Right lobe of liver (tissue), 6 donors: ENCODE data around the gene RBBP7. TPM values are rescaled to one million over a fixed set of nuclear protein-coding genes. Genes with fewer than 3 reads are reported as not detected.

Experiments used
- ATAC-seq, 4 donors: fragments of 200-7000 bp; cut with Tn5 transposase; one replicate each; pipeline ENCODE4 v1.9.1; 2020; ENCODE audit warnings: mild to moderate bottlenecking in 4 of 4, moderate library complexity in 4 of 4
- DNase-seq, 3 donors: peaks; one replicate each; pipeline ENCODE4 v3.0.0-alpha.2; 2020
- H3K27ac ChIP-seq, 3 donors: fragments of 200-600 bp; one replicate each; pipeline ENCODE4 v1.8.0; 2022
- H3K27me3 ChIP-seq, 2 donors: fragments of 200-600 bp; one replicate each; pipeline ENCODE4 v1.8.0; 2022
- H3K36me3 ChIP-seq, 4 donors: fragments of 200-600 bp; sonication (generic) in 1 of 4; one replicate each; pipeline versions ENCODE4 v1.5.1 to v1.8.0; 2017 to 2022; ENCODE audit warnings: control low read depth in 1 of 4
- H3K4me1 ChIP-seq, 4 donors: fragments of 200-600 bp; sonication (generic) in 1 of 4; one replicate each; pipeline versions ENCODE4 v1.5.1 to v1.8.0; 2017 to 2022; ENCODE audit warnings: control low read depth in 1 of 4
- H3K4me3 ChIP-seq, 3 donors: fragments of 200-600 bp; one replicate each; pipeline ENCODE4 v1.8.0; 2022
- H3K9me3 ChIP-seq, 4 donors: fragments of 200-600 bp; sonication (generic) in 1 of 4; one replicate each; pipeline versions ENCODE4 v1.5.1 to v1.8.0; 2017 to 2022; ENCODE audit warnings: control low read depth in 1 of 4
- CTCF ChIP-seq, 4 donors: fragments of 200-600 bp in 3 of 4; fragments of 450-650 bp in 1 of 4; IDR thresholded peaks; one replicate each; pipeline versions ENCODE4 v1.5.1 to v1.8.0; 2016 to 2022; ENCODE audit warnings: antibody characterized with exemption in 4 of 4, mild to moderate bottlenecking in 2 of 4
- POLR2A ChIP-seq: fragments of 450-650 bp; IDR thresholded peaks from one replicate; pipeline ENCODE4 v1.6.1; 2017; ENCODE audit warnings: antibody characterized with exemption, mild to moderate bottlenecking
- WGBS: methylation state at CpG from one replicate; pipeline ENCODE4 v1.1.6; 2018; ENCODE audit warnings: low coverage, low lambda C conversion rate; ENCODE audit not compliant: insufficient coverage; ENCODE audit errors: missing lambda C conversion rate; 5-methylcytosine and 5-hydroxymethylcytosine counted together
- intact Hi-C, 2 donors: fragments of 100-400 bp; cut with DNase I; formaldehyde crosslinking; loops; one replicate each; pipeline versions ENCODE4 v1.11.2 to v1.14.1; 2022
- total RNA-seq, 6 experiments: library from RNA; depleted of rRNA in 2 of 6; stranded (reverse); fragments of >200 nt in 2 of 6; fragmentation: NEBNext Ultra II Directional in 3 of 6; extraction: Animal tissue kit (Norgen Biotek cat#: 25700) in 3 of 6; gene quantifications; one replicate each; pipeline versions ENCODE4 v1.1.0 to v1.2.4, GENCODE V29; 2016 to 2023
- donor health status: DM: no; HTN: yes; CAD: no.
- donor health status: DM: no; HTN: no; CAD: no.
- donor health status: DM: no; HTN: no; CAD: no.
- donor health status: DM: no; HTN: yes; CAD: no.
- donor health status: DM: no; HTN: yes; CAD: no.

Gene RBBP7
- total RNA-seq, 6 experiments from 2014 or later = 31.4 to 38.6 (median 33.4) TPM

- no peak overlapping the region for H3K27ac ChIP-seq
- ATAC-seq (no peak), DNase-seq (no peak)
- peaks cover 0 to 24% (median 0%) of the 10 kb centered on the region in 4 donors for H3K36me3 ChIP-seq
- intact Hi-C loops = no loop called here
- H3K27me3 ChIP-seq = no peaks in the 10 kb centered on the region
- no peaks in the 10 kb centered on the region for H3K9me3 ChIP-seq
- WGBS = 54% methylated on average over 2 of the region's 3 CpGs
- TF ChIP-seq CTCF (IDR thresholded peaks at IDR 0.05) (no peak), POLR2A (no peak)
- H3K4me1 ChIP-seq = no peaks in the 10 kb centered on the region
- no peak overlapping the region for H3K4me3 ChIP-seq
Observed at GRCh38 chrX:16853537-16853936, 16.6 kb downstream of the RBBP7 start.

GRCh38 chrX:16852617-16853179, 17.5 kb downstream of the RBBP7 start:
- H3K9me3 ChIP-seq = no peaks in the 10 kb centered on the region
- TF ChIP-seq POLR2A (no peak), CTCF (IDR thresholded peaks at IDR 0.05) (no peak)
- no peaks in the 10 kb centered on the region for H3K4me1 ChIP-seq
- H3K36me3 ChIP-seq = peaks cover 0 to 26% (median 0%) of the 10 kb centered on the region in 4 donors
- H3K4me3 ChIP-seq = no peak overlapping the region
- WGBS = 69% methylated on average over 5 of the region's 12 CpGs
- no peak for ATAC-seq
- intact Hi-C loops = no loop called here
- no peak overlapping the region for H3K27ac ChIP-seq
- DNase-seq = no peak
- no peaks in the 10 kb centered on the region for H3K27me3 ChIP-seq

- ATAC-seq (no peak), DNase-seq (no peak)
- intact Hi-C loops = no loop called here
- Histone ChIP-seq H3K27me3 (no peaks in the 10 kb centered on the region), H3K4me3 (no peak overlapping the region), H3K9me3 (no peaks in the 10 kb centered on the region), H3K36me3 (peaks cover 0 to 17% (median 0%) of the 10 kb centered on the region in 4 donors), H3K27ac (no peak overlapping the region), H3K4me1 (no peaks in the 10 kb centered on the region)
- no peak for TF ChIP-seq CTCF (IDR thresholded peaks at IDR 0.05)
- 79% methylated on average over 3 of the region's 3 CpGs for WGBS
Observed at GRCh38 chrX:16851827-16852226, 18.3 kb downstream of the RBBP7 start.

- ATAC-seq (no peak), DNase-seq (no peak)
- H3K27ac ChIP-seq = no peak overlapping the region
- intact Hi-C loops = no loop called here
- H3K27me3 ChIP-seq = no peaks in the 10 kb centered on the region
- H3K36me3 ChIP-seq = peaks cover 0 to 17% (median 0%) of the 10 kb centered on the region in 4 donors
- H3K4me3 ChIP-seq = no peak overlapping the region
- no peak for TF ChIP-seq CTCF (IDR thresholded peaks at IDR 0.05)
- no peak for TF ChIP-seq POLR2A
- 43% methylated on average over 1 of the region's 1 CpG for WGBS
- no peaks in the 10 kb centered on the region for H3K4me1 ChIP-seq
- H3K9me3 ChIP-seq = no peaks in the 10 kb centered on the region
Observed at GRCh38 chrX:16851421-16851820, 18.7 kb downstream of the RBBP7 start.

GRCh38 chrX:16848541-16848940, 21.6 kb downstream of the RBBP7 start:
- no peaks in the 10 kb centered on the region for H3K9me3 ChIP-seq
- no peaks in the 10 kb centered on the region for H3K4me1 ChIP-seq
- H3K27me3 ChIP-seq = no peaks in the 10 kb centered on the region
- TF ChIP-seq POLR2A (no peak), CTCF (IDR thresholded peaks at IDR 0.05) (no peak)
- DNase-seq (no peak), ATAC-seq (no peak)
- 55% methylated on average over 6 of the region's 6 CpGs for WGBS
- intact Hi-C loops = no loop called here
- H3K4me3 ChIP-seq = no peak overlapping the region
- no peak overlapping the region for H3K27ac ChIP-seq
- H3K36me3 ChIP-seq = peaks cover 0 to 24% (median 0%) of the 10 kb centered on the region in 4 donors
